Calu3 (cell line): ENCODE results near the gene AP3D1. TPM values are rescaled to one million over a fixed set of nuclear protein-coding genes. Genes with fewer than 3 reads are reported as not detected.

Source experiments
- BruUV-seq: library from RNA; stranded (reverse); fragments of 400-500 nt; replicated peaks from 2 replicates; lab custom pipeline; 2021; lab: Mats Ljungman, UMichigan
- CTCF ChIA-PET: fragments of 300-600 bp; sonication (Branson Sonifier 250); formaldehyde crosslinking; loops from one replicate; lab custom pipeline; 2022; ENCODE audit warnings: antibody characterized with exemption; lab: Charles Lee
- DNase-seq: peaks from one replicate; pipeline ENCODE4 v3.0.0; 2022
- H3K27ac Mint-ChIP-seq: one replicate; pipeline ENCODE4 v1.8.0; 2022; ENCODE audit warnings: mixed read lengths; ENCODE audit not compliant: unreplicated experiment
- H3K27me3 Mint-ChIP-seq: one replicate; pipeline ENCODE4 v1.8.0; 2022; ENCODE audit warnings: mixed read lengths; ENCODE audit not compliant: unreplicated experiment
- H3K36me3 Mint-ChIP-seq: one replicate; pipeline ENCODE4 v1.8.0; 2022; ENCODE audit warnings: mild to moderate bottlenecking, moderate library complexity, mixed read lengths; ENCODE audit not compliant: insufficient read depth, unreplicated experiment
- H3K4me1 Mint-ChIP-seq: one replicate; pipeline ENCODE4 v1.8.0; 2022; ENCODE audit warnings: mild to moderate bottlenecking, low read depth, mixed read lengths; ENCODE audit not compliant: unreplicated experiment
- H3K4me3 Mint-ChIP-seq: one replicate; pipeline ENCODE4 v1.8.0; 2022; ENCODE audit warnings: mild to moderate bottlenecking, low read depth, moderate library complexity, mixed read lengths; ENCODE audit not compliant: unreplicated experiment
- H3K9me3 Mint-ChIP-seq: one replicate; pipeline ENCODE4 v1.8.0; 2022; ENCODE audit warnings: low read depth, mixed read lengths; ENCODE audit not compliant: unreplicated experiment
- intact Hi-C: fragments of 100-400 bp; cut with micrococcal nuclease; formaldehyde crosslinking; loops from one replicate; pipeline ENCODE4 v1.10.0; 2022; ENCODE audit not compliant: unreplicated experiment
- total RNA-seq: library from RNA; stranded (reverse); gene quantifications from 2 replicates; pipeline ENCODE4 v1.2.3, GENCODE V29; 2022
- TF ChIP-seq, protein P1 (sequence below): fragments of 200-600 bp; IDR thresholded peaks from one replicate; pipeline ENCODE4 v1.8.0; 2022; ENCODE audit warnings: antibody characterized with exemption; ENCODE audit not compliant: unreplicated experiment

The AP3D1 gene
- total RNA-seq, 1 experiment from 2014 or later, result 107 TPM

DNA sequence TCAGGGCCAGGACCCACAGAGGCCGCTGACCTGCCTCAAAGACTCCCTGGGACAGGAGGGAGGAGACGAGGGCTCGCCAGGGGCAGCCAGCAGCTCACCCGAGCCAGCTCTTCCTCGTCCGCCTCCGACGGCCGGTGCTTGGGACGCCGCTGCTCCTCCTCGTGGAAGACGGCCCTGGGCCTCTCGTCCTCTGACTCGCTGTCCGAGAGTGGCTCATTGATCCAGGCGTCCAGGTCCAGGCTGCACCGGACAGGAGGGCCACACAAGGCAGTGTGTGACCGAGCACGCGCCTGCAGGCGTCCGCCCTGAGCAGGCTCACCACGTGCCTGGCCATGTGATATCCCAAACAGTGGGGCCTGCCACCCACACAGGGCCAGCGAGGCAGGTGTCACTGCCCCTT is 34.9 kb downstream of the AP3D1 start:
- Mint-ChIP-seq H3K4me3 (no peak overlapping the region), H3K9me3 (no peaks in the 10 kb centered on the region), H3K36me3 (peaks cover 70% of the 10 kb centered on the region), H3K27ac (no peak overlapping the region), H3K4me1 (no peaks in the 10 kb centered on the region), H3K27me3 (no peaks in the 10 kb centered on the region)
- intact Hi-C loops, result no loop called here
- CTCF ChIA-PET, result no interaction called here
- TF ChIP-seq, protein P1, sequence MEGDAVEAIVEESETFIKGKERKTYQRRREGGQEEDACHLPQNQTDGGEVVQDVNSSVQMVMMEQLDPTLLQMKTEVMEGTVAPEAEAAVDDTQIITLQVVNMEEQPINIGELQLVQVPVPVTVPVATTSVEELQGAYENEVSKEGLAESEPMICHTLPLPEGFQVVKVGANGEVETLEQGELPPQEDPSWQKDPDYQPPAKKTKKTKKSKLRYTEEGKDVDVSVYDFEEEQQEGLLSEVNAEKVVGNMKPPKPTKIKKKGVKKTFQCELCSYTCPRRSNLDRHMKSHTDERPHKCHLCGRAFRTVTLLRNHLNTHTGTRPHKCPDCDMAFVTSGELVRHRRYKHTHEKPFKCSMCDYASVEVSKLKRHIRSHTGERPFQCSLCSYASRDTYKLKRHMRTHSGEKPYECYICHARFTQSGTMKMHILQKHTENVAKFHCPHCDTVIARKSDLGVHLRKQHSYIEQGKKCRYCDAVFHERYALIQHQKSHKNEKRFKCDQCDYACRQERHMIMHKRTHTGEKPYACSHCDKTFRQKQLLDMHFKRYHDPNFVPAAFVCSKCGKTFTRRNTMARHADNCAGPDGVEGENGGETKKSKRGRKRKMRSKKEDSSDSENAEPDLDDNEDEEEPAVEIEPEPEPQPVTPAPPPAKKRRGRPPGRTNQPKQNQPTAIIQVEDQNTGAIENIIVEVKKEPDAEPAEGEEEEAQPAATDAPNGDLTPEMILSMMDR, result no peak
- no TSS peak for BruUV-seq
- DNase-seq, result no peak

DNA sequence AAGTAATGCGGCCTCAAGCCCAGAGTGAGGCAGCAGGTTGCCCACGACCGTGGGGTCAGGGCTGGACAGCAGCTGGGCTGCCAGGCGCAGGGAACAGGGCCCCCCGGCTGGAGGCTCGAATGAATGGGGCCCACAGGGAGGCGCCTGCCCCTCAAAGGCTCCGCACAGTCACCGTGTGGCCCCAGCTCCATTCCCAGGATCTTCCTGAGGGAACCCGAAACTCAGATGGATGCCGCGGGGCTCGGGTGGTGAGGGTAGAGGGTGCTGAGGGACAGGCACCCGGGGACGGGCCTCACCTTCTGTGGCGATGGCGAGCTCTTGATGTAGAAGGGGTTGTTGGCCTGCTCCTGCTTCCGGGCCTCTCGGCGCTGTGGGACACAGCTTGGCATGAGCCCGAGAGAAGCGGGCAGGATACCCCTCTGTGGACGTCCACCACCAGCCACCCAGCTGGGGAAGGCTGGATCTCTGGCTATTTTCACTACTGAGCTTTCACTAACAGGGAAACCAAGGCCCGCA is 35.4 kb downstream of the AP3D1 start:
- H3K36me3 Mint-ChIP-seq, result peaks cover 71% of the 10 kb centered on the region
- DNase-seq, result no peak
- CTCF ChIA-PET, result no interaction called here
- no TSS peak for BruUV-seq
- no peaks in the 10 kb centered on the region for H3K9me3 Mint-ChIP-seq
- no peak overlapping the region for H3K27ac Mint-ChIP-seq
- H3K4me1 Mint-ChIP-seq, result no peaks in the 10 kb centered on the region
- no peak overlapping the region for H3K4me3 Mint-ChIP-seq
- H3K27me3 Mint-ChIP-seq, result no peaks in the 10 kb centered on the region
- intact Hi-C loops, result no loop called here
- TF ChIP-seq, protein P1, result no peak

DNA sequence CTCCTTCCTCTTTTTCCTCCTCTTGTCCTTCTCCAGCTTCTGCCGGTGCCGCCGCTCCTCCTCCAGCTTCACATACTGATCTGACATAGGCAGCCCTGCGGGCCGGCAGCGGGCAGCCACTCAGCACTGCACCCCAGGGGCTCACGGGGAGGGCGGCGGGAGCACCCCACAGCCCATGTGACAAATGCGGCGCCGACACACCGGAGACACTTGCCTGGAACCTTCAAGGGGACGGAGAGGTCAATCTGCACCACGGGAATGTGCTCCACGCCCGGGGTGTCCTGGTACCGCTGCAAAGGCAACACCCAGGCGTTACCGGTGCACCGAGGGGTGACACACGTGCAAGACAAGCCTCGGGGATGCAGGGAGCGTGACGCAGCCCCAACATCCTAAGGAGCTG is 36.0 kb downstream of the AP3D1 start:
- H3K4me3 Mint-ChIP-seq, result no peak overlapping the region
- no peaks in the 10 kb centered on the region for H3K27me3 Mint-ChIP-seq
- BruUV-seq, result no TSS peak
- DNase-seq, result no peak
- H3K36me3 Mint-ChIP-seq, result peaks cover 71% of the 10 kb centered on the region
- H3K4me1 Mint-ChIP-seq, result no peaks in the 10 kb centered on the region
- intact Hi-C loops, result no loop called here
- H3K9me3 Mint-ChIP-seq, result no peaks in the 10 kb centered on the region
- H3K27ac Mint-ChIP-seq, result no peak overlapping the region
- CTCF ChIA-PET, result no interaction called here
- TF ChIP-seq, protein P1, result no peak

DNA sequence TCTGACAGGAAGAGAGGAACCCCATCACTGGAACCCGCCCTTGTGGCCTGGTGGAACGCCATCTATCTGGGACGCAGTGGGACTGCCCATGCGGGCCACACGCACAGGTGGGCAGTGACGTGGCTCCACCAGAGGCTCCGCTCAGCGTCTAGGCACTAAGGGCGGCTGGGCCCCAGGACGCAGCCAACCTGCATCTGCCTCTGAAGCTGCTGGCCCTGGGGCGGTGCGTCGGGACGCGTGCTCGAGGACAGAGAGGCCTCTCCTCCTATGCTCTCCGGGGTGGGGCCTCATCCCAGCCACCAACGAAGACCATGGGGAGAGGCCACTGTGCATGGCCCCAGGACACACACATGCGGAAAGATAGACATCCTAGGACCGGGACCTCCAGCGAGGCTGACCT is 36.5 kb downstream of the AP3D1 start:
- CTCF ChIA-PET, result no interaction called here
- Mint-ChIP-seq H3K4me3 (no peak overlapping the region), H3K27ac (no peak overlapping the region), H3K36me3 (peaks cover 70% of the 10 kb centered on the region), H3K27me3 (no peaks in the 10 kb centered on the region), H3K9me3 (no peaks in the 10 kb centered on the region), H3K4me1 (no peaks in the 10 kb centered on the region)
- no peak for DNase-seq
- TF ChIP-seq, protein P1, result no peak
- intact Hi-C loops, result no loop called here
- no TSS peak for BruUV-seq
